Measurements from ENCODE around the gene PAPOLB.

DNA sequence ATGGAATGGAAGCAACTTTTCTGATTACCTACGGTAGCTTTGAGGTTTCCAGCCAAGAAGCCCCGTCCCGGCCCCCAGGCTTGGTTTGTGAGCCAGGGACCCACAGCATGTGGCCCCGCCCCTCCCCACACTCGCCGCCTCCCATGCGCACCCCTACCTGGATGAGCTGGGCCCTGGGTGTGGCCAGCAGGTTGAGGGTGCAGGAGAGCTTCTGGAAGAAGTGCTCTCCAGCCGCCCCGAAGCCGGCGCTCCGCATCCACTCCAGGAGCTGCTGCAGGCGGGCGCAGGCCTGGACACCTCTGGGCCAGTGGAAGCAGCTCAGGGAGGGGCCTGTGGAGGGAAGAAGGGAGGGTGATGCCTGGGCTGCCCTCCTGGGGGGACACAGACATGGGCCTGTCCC, 46.7 kb downstream of the PAPOLB start:
- TF ChIP-seq TAF1 (IDR thresholded peaks at IDR 0.05; ENCODE audit: low read depth, low read length) (no peak), POLR2A (IDR thresholded peaks at IDR 0.05; ENCODE audit: low read depth, low read length) (no peak), POLR2AphosphoS5 (IDR thresholded peaks at IDR 0.05; ENCODE audit: low read depth, low read length) (no peak)
